ENCODE results near the gene ZNF564. TPM values are rescaled to one million over a fixed set of nuclear protein-coding genes. Genes with fewer than 3 reads are reported as not detected.
A peak's percentile ranks its signal among the peaks of the same experiment; 100 is the strongest.

ZNF564 gene
- total RNA-seq, 4 donors from 2014 or later = 12.0 to 20.6 (median 14.7) TPM

GRCh38 chr19:12564016-12564664, 12.9 kb upstream of the ZNF564 start:
- Histone ChIP-seq H3K9me3 (no peaks in the 10 kb centered on the region), H3K27me3 (no peaks in the 10 kb centered on the region), H3K36me3 (no peaks in the 10 kb centered on the region), H3K4me3 (no peak overlapping the region), H3K4me1 (peaks cover 0 to 7% (median 2%) of the 10 kb centered on the region in 4 donors), H3K27ac (no peak overlapping the region)
- TF ChIP-seq CTCF (IDR thresholded peaks at IDR 0.05) = peak; percentile 83 to 95 (median 94)
- TF ChIP-seq EP300 (IDR thresholded peaks at IDR 0.05) = no peak
- TF ChIP-seq POLR2A (IDR thresholded peaks at IDR 0.05) = no peak
- WGBS, 2 donors = 18 to 23% methylated on average over 19 of the region's 19 CpGs
- DNase-seq (ENCODE audit: low spot score in 2 of 2) = peak; percentile 92 to 97

- Histone ChIP-seq H3K9me3 (no peaks in the 10 kb centered on the region), H3K27ac (no peak overlapping the region), H3K4me1 (peaks cover 0 to 13% (median 5%) of the 10 kb centered on the region in 4 donors), H3K36me3 (no peaks in the 10 kb centered on the region), H3K4me3 (no peak overlapping the region), H3K27me3 (no peaks in the 10 kb centered on the region)
- no peak for DNase-seq (ENCODE audit: low spot score in 2 of 2)
- no peak for TF ChIP-seq CTCF (IDR thresholded peaks at IDR 0.05)
- TF ChIP-seq EP300 (IDR thresholded peaks at IDR 0.05) = no peak
- TF ChIP-seq POLR2A (IDR thresholded peaks at IDR 0.05) = no peak
- 39 to 40% methylated on average over 36 of the region's 39 CpGs for WGBS, 2 donors
Observed at GRCh38 chr19:12555456-12555930, 4.2 kb upstream of the ZNF564 start.

GRCh38 chr19:12546903-12547302, 4.4 kb downstream of the ZNF564 start:
- TF ChIP-seq EP300 (IDR thresholded peaks at IDR 0.05) = no peak
- no peak for TF ChIP-seq POLR2A (IDR thresholded peaks at IDR 0.05)
- no peak for TF ChIP-seq CTCF (IDR thresholded peaks at IDR 0.05)
- Histone ChIP-seq H3K4me1 (peaks cover 0 to 29% (median 16%) of the 10 kb centered on the region in 4 donors), H3K9me3 (peaks cover 0 to 27% (median 0%) of the 10 kb centered on the region in 4 donors), H3K36me3 (peaks cover 0 to 61% (median 0%) of the 10 kb centered on the region in 3 donors), H3K27me3 (no peaks in the 10 kb centered on the region), H3K27ac (no peak overlapping the region), H3K4me3 (no peak overlapping the region)
- 88 to 90% methylated on average over 2 of the region's 2 CpGs for WGBS, 2 donors
- DNase-seq (ENCODE audit: low spot score in 2 of 2) = no peak

- peaks cover 0 to 29% (median 16%) of the 10 kb centered on the region in 4 donors for H3K4me1 ChIP-seq
- DNase-seq (ENCODE audit: low spot score in 2 of 2) = no peak
- peaks cover 0 to 31% (median 0%) of the 10 kb centered on the region in 4 donors for H3K9me3 ChIP-seq
- WGBS, 2 donors = 93 to 94% methylated on average over 5 of the region's 5 CpGs
- no peak for TF ChIP-seq CTCF (IDR thresholded peaks at IDR 0.05)
- TF ChIP-seq EP300 (IDR thresholded peaks at IDR 0.05) = no peak
- no peak for TF ChIP-seq POLR2A (IDR thresholded peaks at IDR 0.05)
- H3K27me3 ChIP-seq = no peaks in the 10 kb centered on the region
- H3K36me3 ChIP-seq = peaks cover 0 to 69% (median 0%) of the 10 kb centered on the region in 3 donors
- H3K27ac ChIP-seq = no peak overlapping the region
- no peak overlapping the region for H3K4me3 ChIP-seq
Observed at GRCh38 chr19:12546068-12546467, 5.2 kb downstream of the ZNF564 start.

GRCh38 chr19:12545267-12545666, 6.0 kb downstream of the ZNF564 start:
- Histone ChIP-seq H3K4me3 (no peak overlapping the region), H3K36me3 (peaks cover 0 to 77% (median 4%) of the 10 kb centered on the region in 3 donors), H3K9me3 (peaks cover 0 to 32% (median 0%) of the 10 kb centered on the region in 4 donors), H3K27ac (no peak overlapping the region), H3K27me3 (no peaks in the 10 kb centered on the region), H3K4me1 (peaks cover 0 to 25% (median 13%) of the 10 kb centered on the region in 4 donors)
- TF ChIP-seq POLR2A (IDR thresholded peaks at IDR 0.05) (no peak), EP300 (IDR thresholded peaks at IDR 0.05) (no peak), CTCF (IDR thresholded peaks at IDR 0.05) (no peak)
- DNase-seq (ENCODE audit: low spot score in 2 of 2) = no peak
- 93 to 95% methylated on average over 8 of the region's 8 CpGs for WGBS, 2 donors

Data from tibial nerve (tissue), 4 donors.